Measurements from ENCODE around the gene ALX4. TPM values are rescaled to one million over a fixed set of nuclear protein-coding genes. Genes with fewer than 3 reads are reported as not detected.

The ALX4 gene
- total RNA-seq, 2 experiments from 2014 or later = not detected

- intact Hi-C loops (cut with micrococcal nuclease; ENCODE audit: unreplicated experiment) = no loop called here
- TF ChIP-seq CTCF (conservative IDR thresholded peaks at IDR 0.05; ENCODE audit: low read length) (no peak), EZH2phosphoT487 (IDR thresholded peaks at IDR 0.05; ENCODE audit: borderline replicate concordance, low read depth, low read length) (no peak)
- ChIA-PET POLR2A (no interaction called here), CTCF (ENCODE audit: unreplicated experiment) (no interaction called here)
- Histone ChIP-seq H3K9me2 (ENCODE audit: insufficient read depth, low read length) (no peaks in the 10 kb centered on the region), H3K4me3 (ENCODE audit: low read depth, low read length, poor library complexity, severe bottlenecking) (no peak overlapping the region), H4K20me1 (ENCODE audit: insufficient read depth, low read length) (no peaks in the 10 kb centered on the region), H3K79me2 (ENCODE audit: insufficient read depth, low read depth, low read length) (no peaks in the 10 kb centered on the region), H3K27ac (ENCODE audit: low read depth, low read length, poor library complexity, severe bottlenecking) (no peak overlapping the region), H3K4me2 (ENCODE audit: low read length) (no peak overlapping the region), H3K9me3 (ENCODE audit: low read length) (no peaks in the 10 kb centered on the region), H2AFZ (ENCODE audit: low read length) (no peak overlapping the region), H3K4me1 (ENCODE audit: insufficient read depth, low read length, poor library complexity, severe bottlenecking) (no peaks in the 10 kb centered on the region), H3K36me3 (ENCODE audit: insufficient read depth, low read length) (peaks cover 6% of the 10 kb centered on the region)
- BruUV-seq (replicated peaks) = no TSS peak
- no peak for DNase-seq (ENCODE audit: low spot score)
Observed at GRCh38 chr11:44244639-44245310, 65.2 kb downstream of the ALX4 start.

GRCh38 chr11:44243595-44244343 is 66.2 kb downstream of the ALX4 start:
- no peak for TF ChIP-seq EZH2phosphoT487 (IDR thresholded peaks at IDR 0.05; ENCODE audit: borderline replicate concordance, low read depth, low read length)
- TF ChIP-seq CTCF (conservative IDR thresholded peaks at IDR 0.05; ENCODE audit: low read length) = no peak
- no peak for DNase-seq (ENCODE audit: low spot score)
- Histone ChIP-seq H3K4me1 (ENCODE audit: insufficient read depth, low read length, poor library complexity, severe bottlenecking) (no peaks in the 10 kb centered on the region), H3K79me2 (ENCODE audit: insufficient read depth, low read depth, low read length) (no peaks in the 10 kb centered on the region), H3K36me3 (ENCODE audit: insufficient read depth, low read length) (peaks cover 6% of the 10 kb centered on the region), H3K9me3 (ENCODE audit: low read length) (no peaks in the 10 kb centered on the region), H3K4me3 (ENCODE audit: low read depth, low read length, poor library complexity, severe bottlenecking) (no peak overlapping the region), H3K4me2 (ENCODE audit: low read length) (no peak overlapping the region), H2AFZ (ENCODE audit: low read length) (no peak overlapping the region), H3K9me2 (ENCODE audit: insufficient read depth, low read length) (no peaks in the 10 kb centered on the region), H4K20me1 (ENCODE audit: insufficient read depth, low read length) (no peaks in the 10 kb centered on the region), H3K27ac (ENCODE audit: low read depth, low read length, poor library complexity, severe bottlenecking) (no peak overlapping the region)
- BruUV-seq (replicated peaks) = no TSS peak
- ChIA-PET CTCF (ENCODE audit: unreplicated experiment) (no interaction called here), POLR2A (interaction anchor here (0.6 to 1.2 kb wide), 5 partner anchors 9 to 729 kb away, joined by 3 to 4 read pairs (median 3); no protein-coding TSS in a partner anchor)
- intact Hi-C loops (cut with micrococcal nuclease; ENCODE audit: unreplicated experiment) = no loop called here

- ChIA-PET POLR2A (interaction anchor here (0.6 to 1.2 kb wide), 4 partner anchors 9 to 556 kb away, joined by 3 read pairs; no protein-coding TSS in a partner anchor), CTCF (ENCODE audit: unreplicated experiment) (no interaction called here)
- TF ChIP-seq EZH2phosphoT487 (IDR thresholded peaks at IDR 0.05; ENCODE audit: borderline replicate concordance, low read depth, low read length) (no peak), CTCF (conservative IDR thresholded peaks at IDR 0.05; ENCODE audit: low read length) (no peak)
- no peak overlapping the region for H3K27ac ChIP-seq (ENCODE audit: low read depth, low read length, poor library complexity, severe bottlenecking)
- no peak overlapping the region for H2AFZ ChIP-seq (ENCODE audit: low read length)
- intact Hi-C loops (cut with micrococcal nuclease; ENCODE audit: unreplicated experiment) = no loop called here
- no peaks in the 10 kb centered on the region for H3K9me2 ChIP-seq (ENCODE audit: insufficient read depth, low read length)
- no TSS peak for BruUV-seq (replicated peaks)
- no peaks in the 10 kb centered on the region for H4K20me1 ChIP-seq (ENCODE audit: insufficient read depth, low read length)
- no peaks in the 10 kb centered on the region for H3K4me1 ChIP-seq (ENCODE audit: insufficient read depth, low read length, poor library complexity, severe bottlenecking)
- no peak overlapping the region for H3K4me2 ChIP-seq (ENCODE audit: low read length)
- no peak for DNase-seq (ENCODE audit: low spot score)
- no peaks in the 10 kb centered on the region for H3K9me3 ChIP-seq (ENCODE audit: low read length)
- H3K4me3 ChIP-seq (ENCODE audit: low read depth, low read length, poor library complexity, severe bottlenecking) = no peak overlapping the region
- no peaks in the 10 kb centered on the region for H3K79me2 ChIP-seq (ENCODE audit: insufficient read depth, low read depth, low read length)
- peaks cover 6% of the 10 kb centered on the region for H3K36me3 ChIP-seq (ENCODE audit: insufficient read depth, low read length)
Observed at GRCh38 chr11:44243086-44243485, 66.9 kb downstream of the ALX4 start.

Measured in OCI-LY7 (cell line).